DND-41 (cell line): ENCODE results near the gene ADAM10.
A peak's percentile ranks its signal among the peaks of the same experiment; 100 is the strongest.

Source experiments
- ATAC-seq: fragments of 200-7000 bp; cut with Tn5 transposase; 3 replicates; pipeline ENCODE4 v1.9.1; 2021; ENCODE audit warnings: low read depth; ENCODE audit not compliant: insufficient read depth
- DNase-seq: peaks from one replicate; pipeline ENCODE4 v3.0.0-alpha.2; 2020
- H2AFZ ChIP-seq: 2 replicates; pipeline ENCODE4 v1.6.0; 2012; ENCODE audit warnings: low read depth, low read length
- H3K27ac ChIP-seq: 2 replicates; pipeline ENCODE4 v1.5.1; 2012; ENCODE audit warnings: low read length, inconsistent platforms
- H3K27me3 ChIP-seq: fragments of 200-600 bp; sonication (generic); 2 replicates; pipeline ENCODE4 v1.6.0; 2012; ENCODE audit warnings: low read length, mild to moderate bottlenecking, inconsistent platforms; ENCODE audit not compliant: insufficient read depth, poor library complexity
- H3K36me3 ChIP-seq: 2 replicates; pipeline ENCODE4 v1.5.1; 2012; ENCODE audit warnings: low read length, inconsistent platforms; ENCODE audit not compliant: insufficient read depth
- H3K4me1 ChIP-seq: 2 replicates; pipeline ENCODE4 v1.5.1; 2012; ENCODE audit warnings: mild to moderate bottlenecking, low read length; ENCODE audit not compliant: insufficient read depth
- H3K4me2 ChIP-seq: 2 replicates; pipeline ENCODE4 v1.6.0; 2012; ENCODE audit warnings: mild to moderate bottlenecking, moderate library complexity, low read length, inconsistent platforms; ENCODE audit not compliant: insufficient read depth
- H3K4me3 ChIP-seq, 2 experiments: fragments of 200-600 bp in 1 of 2; shearing (Covaris generic) in 1 of 2; 2 replicates each; pipeline ENCODE4 v1.5.1; 2012 to 2016; ENCODE audit warnings: inconsistent platforms in 2 of 2, low read length in 2 of 2, mild to moderate bottlenecking in 2 of 2, low read depth in 1 of 2, moderate library complexity in 1 of 2
- H3K79me2 ChIP-seq: 2 replicates; pipeline ENCODE4 v1.6.0; 2012; ENCODE audit warnings: low read length, inconsistent platforms; ENCODE audit not compliant: insufficient read depth
- H3K9ac ChIP-seq: 2 replicates; pipeline ENCODE4 v1.6.0; 2012; ENCODE audit warnings: low read depth, mild to moderate bottlenecking, inconsistent platforms, low read length, moderate library complexity
- H3K9me3 ChIP-seq: 2 replicates; pipeline ENCODE4 v1.5.1; 2012; ENCODE audit warnings: low read length, moderate library complexity, mild to moderate bottlenecking, inconsistent platforms; ENCODE audit not compliant: insufficient read depth, severe bottlenecking
- H4K20me1 ChIP-seq: 2 replicates; pipeline ENCODE4 v1.6.0; 2012; ENCODE audit warnings: low read length; ENCODE audit not compliant: insufficient read depth
- CTCF ChIP-seq: IDR thresholded peaks from 2 replicates; pipeline ENCODE4 v1.5.1; 2012; ENCODE audit warnings: borderline replicate concordance, low read length, moderate library complexity, mild to moderate bottlenecking; ENCODE audit not compliant: poor library complexity, severe bottlenecking; ENCODE audit errors: extremely low read depth
- EZH2 ChIP-seq: IDR thresholded peaks from 3 replicates; pipeline ENCODE4 v1.6.1; 2012; ENCODE audit warnings: borderline replicate concordance, low read depth, mild to moderate bottlenecking, moderate library complexity, low read length, inconsistent platforms; ENCODE audit not compliant: severe bottlenecking

The ADAM10 gene

GRCh38 chr15:58551084-58551763, 198.3 kb downstream of the ADAM10 start:
- no peaks in the 10 kb centered on the region for H3K9me3 ChIP-seq
- TF ChIP-seq EZH2 = no peak
- TF ChIP-seq CTCF = no peak
- H4K20me1 ChIP-seq = no peaks in the 10 kb centered on the region
- H3K4me2 ChIP-seq = no peak overlapping the region
- no peaks in the 10 kb centered on the region for H3K36me3 ChIP-seq
- no peaks in the 10 kb centered on the region for H3K79me2 ChIP-seq
- ATAC-seq (peak; percentile 80), DNase-seq (peak; percentile 71)
- H2AFZ ChIP-seq = no peak overlapping the region; the same call in 1 of the 2 replicates
- H3K27me3 ChIP-seq = no peaks in the 10 kb centered on the region
- peaks cover 20% of the 10 kb centered on the region for H3K4me1 ChIP-seq
- H3K27ac ChIP-seq = peak overlapping the region; percentile 44
- H3K9ac ChIP-seq = no peak overlapping the region
- no peak overlapping the region for H3K4me3 ChIP-seq

- Histone ChIP-seq H4K20me1 (no peaks in the 10 kb centered on the region), H3K9me3 (no peaks in the 10 kb centered on the region), H3K27ac (no peak overlapping the region), H3K4me3 (no peak overlapping the region), H3K4me1 (peaks cover 34% of the 10 kb centered on the region), H3K4me2 (no peak overlapping the region), H3K79me2 (no peaks in the 10 kb centered on the region), H3K9ac (no peak overlapping the region), H2AFZ (no peak overlapping the region), H3K36me3 (no peaks in the 10 kb centered on the region), H3K27me3 (no peaks in the 10 kb centered on the region)
- ATAC-seq (no peak), DNase-seq (no peak)
- TF ChIP-seq CTCF (no peak), EZH2 (no peak)
Observed at GRCh38 chr15:58549785-58550074, 199.8 kb downstream of the ADAM10 start.

GRCh38 chr15:58549013-58549784, 200.3 kb downstream of the ADAM10 start:
- H3K9ac ChIP-seq = no peak overlapping the region
- H3K9me3 ChIP-seq = no peaks in the 10 kb centered on the region
- H3K4me3 ChIP-seq = no peak overlapping the region
- H3K4me2 ChIP-seq = no peak overlapping the region
- ATAC-seq (no peak), DNase-seq (no peak)
- H3K4me1 ChIP-seq = peaks cover 38% of the 10 kb centered on the region
- no peak for TF ChIP-seq EZH2
- no peak for TF ChIP-seq CTCF
- no peaks in the 10 kb centered on the region for H3K27me3 ChIP-seq
- no peak overlapping the region for H2AFZ ChIP-seq
- H4K20me1 ChIP-seq = no peaks in the 10 kb centered on the region
- no peaks in the 10 kb centered on the region for H3K36me3 ChIP-seq
- H3K27ac ChIP-seq = no peak overlapping the region
- no peaks in the 10 kb centered on the region for H3K79me2 ChIP-seq
